Measurements from ENCODE around the gene VSIG8.

VSIG8 gene

GRCh38 chr1:159817276-159818041 lies 45.0 kb downstream of the VSIG8 start:
- no peak for TF ChIP-seq CTCF (conservative IDR thresholded peaks at IDR 0.05; ENCODE audit: low read depth, low read length)
- H3K4me3 ChIP-seq (ENCODE audit: low read depth, low read length), result no peak overlapping the region
- no peak for DNase-seq (ENCODE audit: low read depth)

- H3K4me3 ChIP-seq (ENCODE audit: low read depth, low read length), result no peak overlapping the region
- DNase-seq (ENCODE audit: low read depth), result no peak
- no peak for TF ChIP-seq CTCF (conservative IDR thresholded peaks at IDR 0.05; ENCODE audit: low read depth, low read length)
Measured at GRCh38 chr1:159815926-159816325, 46.5 kb downstream of the VSIG8 start.

GRCh38 chr1:159804924-159805323 lies 57.5 kb downstream of the VSIG8 start:
- H3K4me3 ChIP-seq (ENCODE audit: low read depth, low read length), result no peak overlapping the region
- DNase-seq (ENCODE audit: low read depth), result no peak
- TF ChIP-seq CTCF (conservative IDR thresholded peaks at IDR 0.05; ENCODE audit: low read depth, low read length), result no peak
